Measurements from ENCODE around the gene RPS16.

Gene RPS16

GRCh38 chr19:39402346-39403300 lies 33.1 kb downstream of the RPS16 start:
- peaks cover 64 to 88% (median 83%) of the 10 kb centered on the region in 10 experiments for H3K4me1 ChIP-seq
- H4K20me1 ChIP-seq = peaks cover 9 to 10% (median 9%) of the 10 kb centered on the region in 11 experiments
- no peaks in the 10 kb centered on the region for H3K27me3 ChIP-seq
- peak overlapping the region; percentile 96 to 100 (median 99) for H3K27ac ChIP-seq
- no peak for TF ChIP-seq Cebpa-rat (IDR thresholded peaks at IDR 0.05)
- peak overlapping the region; percentile 93 to 100 (median 97) for H3K9ac ChIP-seq
- H3K9me3 ChIP-seq (replicated peaks in 1 of 11) = peaks cover 0 to 9% (median 4%) of the 10 kb centered on the region in 11 experiments; a peak in 6 of 22 replicates
- peak overlapping the region; percentile 48 to 100 (median 61) for H3K4me3 ChIP-seq
- H3K36me3 ChIP-seq = peaks cover 7 to 17% (median 9%) of the 10 kb centered on the region in 11 experiments; a peak in 21 of 22 replicates
- peak overlapping the region; percentile 94 to 99 (median 97) for H3K4me2 ChIP-seq

DNA sequence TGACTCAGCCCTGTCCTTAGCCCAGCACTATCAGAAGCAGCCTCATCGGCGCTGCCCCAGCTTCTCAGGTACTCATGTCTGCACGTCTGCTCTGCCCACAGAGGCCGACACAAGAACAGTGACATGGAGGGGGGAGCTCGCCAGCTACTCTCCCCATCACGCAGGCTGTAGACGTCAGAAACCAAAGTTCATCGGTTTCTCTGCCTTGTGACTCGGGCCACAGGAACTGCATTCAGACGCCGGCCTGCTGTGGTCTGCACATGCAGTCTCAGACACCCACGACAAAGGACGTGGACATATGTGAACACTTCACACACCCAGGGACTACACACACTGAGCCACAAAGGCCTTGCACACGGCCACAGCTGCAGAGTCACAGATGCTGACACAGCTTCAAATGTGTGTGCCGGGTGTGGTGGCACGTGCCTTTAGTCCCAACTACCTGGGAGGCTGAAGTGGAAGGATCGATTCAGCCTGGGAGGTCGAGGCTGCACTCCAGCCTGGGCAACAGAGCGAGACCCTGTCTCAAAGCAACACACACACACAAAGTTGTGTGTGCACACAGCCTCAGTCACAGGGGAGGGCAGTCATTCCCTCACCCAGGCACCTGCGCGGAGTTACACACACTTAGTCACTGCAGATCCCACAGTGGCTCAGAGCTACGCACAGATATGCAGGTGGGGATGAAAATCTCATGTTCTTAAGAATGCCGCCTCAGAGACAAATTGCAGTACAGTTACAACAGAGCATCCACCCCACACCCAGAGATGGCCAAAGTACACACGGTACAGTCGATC lies 34.0 kb downstream of the RPS16 start:
- H3K9ac ChIP-seq = peak overlapping the region; percentile 93 to 100 (median 97)
- peaks cover 0 to 6% (median under 1%) of the 10 kb centered on the region in 11 experiments; a peak in 13 of 22 replicates for H4K20me1 ChIP-seq
- H3K4me1 ChIP-seq = peaks cover 72 to 95% (median 90%) of the 10 kb centered on the region in 10 experiments
- H3K4me2 ChIP-seq = peak overlapping the region; percentile 94 to 99 (median 97)
- peak overlapping the region in 9 of 10 experiments; percentile 24 to 71 (median 60); a peak in 17 of 20 replicates for H3K4me3 ChIP-seq
- peaks cover 0 to 9% (median 4%) of the 10 kb centered on the region in 11 experiments; a peak in 4 of 22 replicates for H3K9me3 ChIP-seq (replicated peaks in 1 of 11)
- TF ChIP-seq Cebpa-rat (IDR thresholded peaks at IDR 0.05) = peak in 2 of 11 experiments; percentile 22 to 25; a peak in 2 of 22 replicates
- peaks cover 0 to 22% (median 11%) of the 10 kb centered on the region in 11 experiments; a peak in 14 of 22 replicates for H3K36me3 ChIP-seq
- H3K27me3 ChIP-seq = no peaks in the 10 kb centered on the region
- peak overlapping the region; percentile 96 to 100 (median 99) for H3K27ac ChIP-seq

DNA sequence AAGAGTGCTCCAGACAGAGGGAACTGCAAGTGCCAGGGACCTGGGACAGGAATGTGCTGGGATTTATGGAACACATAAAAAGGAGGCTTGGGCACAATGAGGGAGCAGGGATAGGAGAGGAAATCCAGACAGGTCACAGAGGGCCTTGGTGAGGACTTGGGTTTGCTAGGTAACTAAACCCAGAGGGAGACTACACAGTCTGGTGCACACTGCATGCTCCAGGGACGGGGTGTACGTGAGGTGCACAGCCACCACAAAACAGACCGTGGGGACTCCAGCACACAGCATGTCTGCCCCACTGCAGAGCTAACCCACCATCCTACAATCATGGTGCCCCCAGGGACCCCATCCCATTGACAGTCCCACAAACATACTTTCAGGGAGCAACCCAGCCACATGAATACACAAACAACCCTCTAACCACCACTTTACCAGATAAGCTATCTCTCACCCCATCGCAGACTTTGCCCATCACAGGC lies 34.6 kb downstream of the RPS16 start:
- peaks cover 79 to 96% (median 89%) of the 10 kb centered on the region in 10 experiments for H3K4me1 ChIP-seq
- H3K36me3 ChIP-seq = peaks cover 2 to 26% (median 14%) of the 10 kb centered on the region in 11 experiments; a peak in 16 of 22 replicates
- no peak for TF ChIP-seq Cebpa-rat (IDR thresholded peaks at IDR 0.05)
- H3K27me3 ChIP-seq = no peaks in the 10 kb centered on the region
- 0 out of 22 replicates have a peak, but pooled peaks cover 0 to 6% (median 0%) of the 10 kb centered on the region in 11 experiments for H4K20me1 ChIP-seq
- H3K4me3 ChIP-seq = peak overlapping the region in 4 of 10 experiments; percentile 0 to 71 (median 36); a peak in 5 of 20 replicates
- peak overlapping the region; percentile 96 to 100 (median 99) for H3K27ac ChIP-seq
- H3K9ac ChIP-seq = peak overlapping the region; percentile 93 to 100 (median 97)
- H3K9me3 ChIP-seq (replicated peaks in 1 of 11) = peaks cover 0 to 9% (median 4%) of the 10 kb centered on the region in 11 experiments; a peak in 4 of 22 replicates
- peak overlapping the region; percentile 94 to 99 (median 97) for H3K4me2 ChIP-seq

GRCh38 chr19:39400061-39400460 lies 35.7 kb downstream of the RPS16 start:
- Histone ChIP-seq H4K20me1 (0 out of 22 replicates have a peak, but pooled peaks cover 0 to 6% (median 0%) of the 10 kb centered on the region in 11 experiments), H3K4me1 (peaks cover 75 to 90% (median 80%) of the 10 kb centered on the region in 10 experiments), H3K36me3 (peaks cover 10 to 36% (median 22%) of the 10 kb centered on the region in 11 experiments), H3K27ac (peak overlapping the region; percentile 89 to 100 (median 99)), H3K4me3 (0 out of 20 replicates have a peak overlapping the region, but pooled peaks of 2 of the 10 experiments have one; percentile 8 to 25), H3K27me3 (no peaks in the 10 kb centered on the region), H3K9ac (peak overlapping the region in 10 of 11 experiments; percentile 45 to 99 (median 94); a peak in 17 of 22 replicates), H3K4me2 (peak overlapping the region; percentile 15 to 99 (median 96)), H3K9me3 (replicated peaks in 1 of 11) (peaks cover 0 to 9% (median 4%) of the 10 kb centered on the region in 11 experiments; a peak in 4 of 22 replicates)
- TF ChIP-seq Cebpa-rat (IDR thresholded peaks at IDR 0.05) = no peak

GRCh38 chr19:39399668-39400050 lies 36.1 kb downstream of the RPS16 start:
- peak overlapping the region; percentile 19 to 99 (median 93); a peak in 19 of 22 replicates for H3K9ac ChIP-seq
- 0 out of 20 replicates have a peak overlapping the region, but pooled peaks of 2 of the 10 experiments have one; percentile 8 to 25 for H3K4me3 ChIP-seq
- H4K20me1 ChIP-seq = 0 out of 22 replicates have a peak, but pooled peaks cover 0 to 6% (median 0%) of the 10 kb centered on the region in 11 experiments
- no peak for TF ChIP-seq Cebpa-rat (IDR thresholded peaks at IDR 0.05)
- H3K27me3 ChIP-seq = no peaks in the 10 kb centered on the region
- peaks cover 74 to 89% (median 78%) of the 10 kb centered on the region in 10 experiments for H3K4me1 ChIP-seq
- H3K4me2 ChIP-seq = peak overlapping the region; percentile 15 to 99 (median 96)
- H3K27ac ChIP-seq = peak overlapping the region; percentile 89 to 100 (median 99)
- peaks cover 0 to 9% (median 4%) of the 10 kb centered on the region in 11 experiments; a peak in 4 of 22 replicates for H3K9me3 ChIP-seq (replicated peaks in 1 of 11)
- H3K36me3 ChIP-seq = peaks cover 14 to 39% (median 26%) of the 10 kb centered on the region in 11 experiments

DNA sequence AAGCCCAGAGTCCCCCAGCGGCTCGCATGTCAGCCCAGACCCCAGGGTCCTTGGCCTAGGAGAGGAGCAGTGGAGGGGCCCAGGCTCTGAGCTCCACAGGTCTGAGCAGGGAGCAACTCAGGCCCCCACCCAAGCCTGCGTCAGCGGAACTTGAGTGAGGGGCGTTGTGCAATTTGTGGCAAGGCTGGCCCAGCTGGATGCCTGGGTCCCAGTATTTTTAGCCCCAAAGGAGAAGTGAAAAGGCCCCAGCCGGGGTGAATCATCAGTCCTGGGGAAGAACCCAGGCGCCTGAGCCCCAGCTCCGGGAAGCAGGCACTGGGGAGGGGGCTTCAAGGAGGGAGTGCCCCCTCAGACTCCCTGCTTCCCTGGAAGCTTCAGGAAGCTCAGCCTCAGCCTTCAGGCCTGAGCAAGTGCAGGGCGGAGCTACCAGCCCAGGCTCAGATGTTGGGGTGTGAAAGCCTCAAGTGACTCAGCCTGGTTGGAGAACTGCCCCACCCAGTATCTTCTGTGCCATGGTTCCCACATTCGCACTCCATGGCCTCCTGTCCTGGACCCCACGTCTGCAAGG lies 37.4 kb downstream of the RPS16 start:
- Histone ChIP-seq H3K9ac (peak overlapping the region; percentile 81 to 99 (median 93)), H3K9me3 (replicated peaks in 1 of 11) (peaks cover 0 to 9% (median 4%) of the 10 kb centered on the region in 11 experiments; a peak in 4 of 22 replicates), H3K4me3 (peak overlapping the region in 9 of 10 experiments; percentile 23 to 62 (median 46); a peak in 15 of 20 replicates), H3K36me3 (peaks cover 23 to 49% (median 36%) of the 10 kb centered on the region in 11 experiments), H3K4me1 (peaks cover 61 to 87% (median 69%) of the 10 kb centered on the region in 10 experiments), H3K4me2 (peak overlapping the region; percentile 61 to 99 (median 96)), H3K27me3 (no peaks in the 10 kb centered on the region), H3K27ac (peak overlapping the region; percentile 89 to 100 (median 99)), H4K20me1 (0 out of 22 replicates have a peak, but pooled peaks cover 0 to 6% (median 0%) of the 10 kb centered on the region in 11 experiments)
- TF ChIP-seq Cebpa-rat (IDR thresholded peaks at IDR 0.05) = peak; percentile 82 to 100 (median 97)
